T-cell (primary cell): ENCODE data around the gene C5orf63. TPM values are rescaled to one million over a fixed set of nuclear protein-coding genes. Genes with fewer than 3 reads are reported as not detected.

Experiments used
- ATAC-seq, 4 experiments: fragments of 200-7000 bp in 3 of 4; fragments of 150-1000 bp in 1 of 4; cut with Tn5 transposase; replicated peaks in 1 of 4; 1 replicate in 3 of 4; 2 replicates in 1 of 4; pipeline ENCODE4 v1.10.0; 2021; ENCODE audit warnings: moderate library complexity in 3 of 4, mild to moderate bottlenecking in 2 of 4, moderate number of reproducible peaks in 1 of 4
- CTCF ChIA-PET, 2 donors: fragments of 300-600 bp; sonication (Branson Sonifier 250); formaldehyde crosslinking; loops; one replicate each; lab custom pipeline; 2022; ENCODE audit warnings: antibody characterized with exemption in 2 of 2; lab: Charles Lee
- POLR2A ChIA-PET, 2 donors: fragments of 300-600 bp; sonication (Branson Sonifier 250); formaldehyde crosslinking; loops; one replicate each; lab custom pipeline; 2022; ENCODE audit warnings: antibody characterized with exemption in 2 of 2; lab: Charles Lee
- DNase-seq, 35 experiments: peaks; one replicate each; pipeline versions ENCODE4 v3.0.0 to v3.0.0-alpha.2; 2013 to 2023
- H3K27ac ChIP-seq: one replicate; pipeline ENCODE4 v1.5.1; 2013; ENCODE audit warnings: low read length
- H3K27me3 ChIP-seq, 2 experiments: replicated peaks in 1 of 2; 1 replicate in 1 of 2; 2 replicates in 1 of 2; pipeline versions ENCODE4 v1.6.1 to v1.7.0; 2013; ENCODE audit warnings: low read length in 1 of 2, mixed read lengths in 1 of 2; ENCODE audit not compliant: control insufficient read depth in 2 of 2, insufficient read depth in 2 of 2; ENCODE audit errors: extremely low read depth in 1 of 2
- H3K36me3 ChIP-seq, 2 donors: 1 replicate in 1 of 2; 2 replicates in 1 of 2; pipeline versions ENCODE4 v1.6.1 to v1.7.0; 2013; ENCODE audit warnings: low read length in 1 of 2; ENCODE audit not compliant: control insufficient read depth in 2 of 2, insufficient read depth in 1 of 2; ENCODE audit errors: extremely low read depth in 1 of 2
- H3K4me1 ChIP-seq, 2 experiments: 1 replicate in 1 of 2; 2 replicates in 1 of 2; pipeline versions ENCODE4 v1.6.1 to v1.7.0; 2013; ENCODE audit warnings: low read length in 2 of 2, mixed read lengths in 1 of 2; ENCODE audit not compliant: insufficient read depth in 2 of 2, control insufficient read depth in 1 of 2; ENCODE audit errors: extremely low read depth in 1 of 2
- H3K4me3 ChIP-seq, 2 donors: 1 replicate in 1 of 2; 2 replicates in 1 of 2; pipeline versions ENCODE4 v1.5.1 to v1.7.0; 2013; ENCODE audit warnings: mild to moderate bottlenecking in 2 of 2, low read length in 1 of 2, moderate library complexity in 1 of 2; ENCODE audit not compliant: control insufficient read depth in 1 of 2; ENCODE audit errors: extremely low read depth in 1 of 2
- H3K9me3 ChIP-seq: 2 replicates; pipeline ENCODE4 v1.7.0; 2013
- H3K27ac Mint-ChIP-seq, 2 donors: one replicate each; pipeline ENCODE4 v1.8.0; 2020 to 2021; ENCODE audit warnings: mild to moderate bottlenecking in 2 of 2, mixed read lengths in 2 of 2
- H3K27me3 Mint-ChIP-seq, 2 donors: one replicate each; pipeline ENCODE4 v1.8.0; 2021 to 2022; ENCODE audit warnings: mixed read lengths in 2 of 2
- H3K36me3 Mint-ChIP-seq: one replicate; pipeline ENCODE4 v1.8.0; 2021; ENCODE audit warnings: mixed read lengths
- H3K4me1 Mint-ChIP-seq, 3 donors: one replicate each; pipeline ENCODE4 v1.8.0; 2020 to 2022; ENCODE audit warnings: mixed read lengths in 3 of 3, mild to moderate bottlenecking in 1 of 3
- H3K4me3 Mint-ChIP-seq, 3 donors: one replicate each; pipeline ENCODE4 v1.8.0; 2020 to 2022; ENCODE audit warnings: mild to moderate bottlenecking in 3 of 3, mixed read lengths in 3 of 3, moderate library complexity in 3 of 3
- H3K9me3 Mint-ChIP-seq, 3 donors: one replicate each; pipeline ENCODE4 v1.8.0; 2020 to 2022; ENCODE audit warnings: mixed read lengths in 3 of 3
- WGBS: methylation state at CpG from one replicate; pipeline ENCODE4 v1.1.5; 2013; ENCODE audit warnings: missing lambda C conversion rate; ENCODE audit not compliant: insufficient coverage; 5-methylcytosine and 5-hydroxymethylcytosine counted together
- total RNA-seq, 35 experiments: library from RNA in 6 of 35; stranded (reverse) in 6 of 35; fragments of 120-200 nt in 1 of 35; gene quantifications; one replicate each; pipeline versions ENCODE4 v1.2.1 to v1.2.4 and lab custom pipeline; 2013 to 2026

Gene C5orf63
- total RNA-seq, 5 donors from 2014 or later (not counting 1 experiment from before 2014, with no cell fraction given) = 7.4 to 13.5 (median 11.5) TPM

DNA sequence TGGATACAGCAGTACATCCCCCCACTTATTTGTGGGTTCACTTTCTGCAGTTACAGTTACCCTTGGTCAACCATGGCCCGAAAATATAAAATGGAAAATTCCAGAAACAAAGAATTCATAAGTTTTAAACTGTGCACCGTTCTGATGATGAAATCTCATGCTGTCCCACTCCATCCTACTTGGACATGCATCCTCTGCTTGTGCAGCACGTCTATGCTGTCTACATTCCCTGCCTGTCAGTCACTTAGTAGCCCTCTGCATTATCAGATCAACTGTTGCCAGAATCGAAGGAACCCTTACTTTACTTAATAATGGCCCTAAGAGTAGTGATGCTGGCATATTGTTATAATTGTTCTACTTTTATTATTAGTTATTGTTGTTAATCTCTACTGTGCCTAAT, 57.6 kb downstream of the C5orf63 start:
- no peak overlapping the region for H3K27ac ChIP-seq
- no peak for ATAC-seq
- CTCF ChIA-PET = no interaction called here
- H3K9me3 ChIP-seq = no peaks in the 10 kb centered on the region
- no peak overlapping the region for H3K4me3 ChIP-seq
- H3K4me1 ChIP-seq = peaks cover 0 to 7% of the 10 kb centered on the region in 2 experiments
- Mint-ChIP-seq H3K9me3 (no peaks in the 10 kb centered on the region), H3K36me3 (peaks cover 2% of the 10 kb centered on the region), H3K4me1 (peaks cover 31 to 49% (median 35%) of the 10 kb centered on the region in 3 donors), H3K27me3 (no peaks in the 10 kb centered on the region), H3K27ac (no peak overlapping the region), H3K4me3 (no peak overlapping the region)
- H3K36me3 ChIP-seq = no peaks in the 10 kb centered on the region
- POLR2A ChIA-PET = interaction anchor here in 1 of 2 donors (0.6 kb wide), 1 partner anchor 28 kb away, joined by 3 read pairs; no protein-coding TSS in a partner anchor
- no peaks in the 10 kb centered on the region for H3K27me3 ChIP-seq
- WGBS = 65% methylated on average over 3 of the region's 4 CpGs
- DNase-seq = no peak

DNA sequence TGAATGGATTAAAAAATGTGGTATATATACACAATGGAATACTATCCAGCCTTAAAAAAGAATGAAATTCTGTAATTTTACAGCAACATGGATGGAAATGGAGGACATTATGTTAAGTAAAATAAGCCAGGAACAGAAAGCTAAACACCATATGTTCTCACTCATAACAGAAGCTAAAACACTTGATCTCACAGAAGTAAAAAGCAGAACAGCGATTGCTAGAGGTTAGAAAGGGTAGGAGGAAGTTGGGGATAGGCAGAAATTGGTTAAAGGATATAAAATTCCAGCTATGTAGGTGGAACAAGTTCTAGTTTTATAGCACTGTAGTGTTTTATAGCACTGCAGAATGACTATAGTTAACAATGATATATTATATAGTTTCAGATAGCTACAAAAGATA, 58.7 kb downstream of the C5orf63 start:
- ChIA-PET POLR2A (no interaction called here), CTCF (interaction anchor here in 1 of 2 donors (1.1 kb wide), 1 partner anchor 11 kb away, joined by 4 read pairs; no protein-coding TSS in a partner anchor)
- no CpG with 5 or more reads among the region's 1 CpG for WGBS
- DNase-seq (no peak), ATAC-seq (no peak)
- no peak overlapping the region for H3K4me3 ChIP-seq
- H3K36me3 ChIP-seq = no peaks in the 10 kb centered on the region
- H3K4me1 Mint-ChIP-seq = peaks cover 29 to 51% (median 35%) of the 10 kb centered on the region in 3 donors
- H3K27me3 Mint-ChIP-seq = no peaks in the 10 kb centered on the region
- H3K36me3 Mint-ChIP-seq = peaks cover 2% of the 10 kb centered on the region
- no peaks in the 10 kb centered on the region for H3K27me3 ChIP-seq
- no peaks in the 10 kb centered on the region for H3K9me3 ChIP-seq
- peaks cover 0 to 7% of the 10 kb centered on the region in 2 experiments for H3K4me1 ChIP-seq
- no peaks in the 10 kb centered on the region for H3K9me3 Mint-ChIP-seq
- no peak overlapping the region for H3K4me3 Mint-ChIP-seq
- H3K27ac ChIP-seq = no peak overlapping the region
- no peak overlapping the region for H3K27ac Mint-ChIP-seq

DNA sequence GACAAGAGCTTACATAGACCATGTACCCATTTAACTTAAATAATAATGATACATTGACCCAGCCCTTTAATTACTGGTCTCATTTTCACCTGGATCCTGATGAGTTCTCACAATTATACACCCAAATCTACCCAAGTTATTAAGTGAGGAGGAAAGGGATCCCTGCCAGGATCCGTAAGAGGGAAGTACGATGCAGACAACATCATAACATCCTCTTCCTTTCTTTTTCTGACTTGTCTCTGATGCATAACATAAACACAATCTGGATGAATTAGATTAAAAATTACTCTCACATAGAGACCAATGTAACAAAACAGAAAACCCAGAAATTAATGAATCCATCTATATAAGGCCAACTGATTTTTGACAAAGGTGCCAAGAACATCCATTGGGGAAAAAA, 59.9 kb downstream of the C5orf63 start:
- DNase-seq (no peak), ATAC-seq (no peak)
- Histone ChIP-seq H3K27ac (no peak overlapping the region), H3K9me3 (no peaks in the 10 kb centered on the region), H3K27me3 (no peaks in the 10 kb centered on the region), H3K4me1 (peaks cover 0 to 8% of the 10 kb centered on the region in 2 experiments), H3K4me3 (no peak overlapping the region), H3K36me3 (no peaks in the 10 kb centered on the region)
- CTCF ChIA-PET = no interaction called here
- H3K4me3 Mint-ChIP-seq = peak overlapping the region in 1 of 3 donors; percentile 12
- no peak overlapping the region for H3K27ac Mint-ChIP-seq
- H3K36me3 Mint-ChIP-seq = no peaks in the 10 kb centered on the region
- no peaks in the 10 kb centered on the region for H3K27me3 Mint-ChIP-seq
- peaks cover 29 to 54% (median 35%) of the 10 kb centered on the region in 3 donors for H3K4me1 Mint-ChIP-seq
- H3K9me3 Mint-ChIP-seq = no peaks in the 10 kb centered on the region
- WGBS = 100% methylated on average over 1 of the region's 2 CpGs
- POLR2A ChIA-PET = no interaction called here

DNA sequence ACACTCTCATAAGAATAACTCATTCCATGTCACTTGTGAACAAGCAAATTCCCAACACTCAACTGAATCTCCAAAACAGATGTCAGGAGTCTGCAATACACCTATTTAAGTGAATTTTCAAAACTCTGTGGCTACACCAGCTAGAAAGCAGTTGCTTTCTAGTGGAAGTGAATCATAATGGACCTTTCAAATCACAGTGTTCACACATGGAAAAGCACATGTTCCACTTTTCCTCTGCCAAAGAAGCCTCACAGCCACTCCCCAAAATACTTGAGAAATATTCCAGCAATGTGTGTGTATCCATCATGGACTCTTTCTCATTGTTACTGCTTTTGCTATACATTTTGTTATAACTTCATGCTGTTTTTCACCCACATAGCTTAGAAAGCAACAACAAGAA, 60.4 kb downstream of the C5orf63 start:
- Histone ChIP-seq H3K4me3 (no peak overlapping the region), H3K27ac (no peak overlapping the region), H3K4me1 (peaks cover 0 to 9% of the 10 kb centered on the region in 2 experiments), H3K9me3 (no peaks in the 10 kb centered on the region), H3K27me3 (no peaks in the 10 kb centered on the region), H3K36me3 (no peaks in the 10 kb centered on the region)
- H3K36me3 Mint-ChIP-seq = no peaks in the 10 kb centered on the region
- no peak overlapping the region for H3K4me3 Mint-ChIP-seq
- ChIA-PET POLR2A (no interaction called here), CTCF (no interaction called here)
- peaks cover 29 to 54% (median 35%) of the 10 kb centered on the region in 3 donors for H3K4me1 Mint-ChIP-seq
- no peaks in the 10 kb centered on the region for H3K27me3 Mint-ChIP-seq
- H3K9me3 Mint-ChIP-seq = no peaks in the 10 kb centered on the region
- H3K27ac Mint-ChIP-seq = no peak overlapping the region
- DNase-seq (no peak), ATAC-seq (no peak)

DNA sequence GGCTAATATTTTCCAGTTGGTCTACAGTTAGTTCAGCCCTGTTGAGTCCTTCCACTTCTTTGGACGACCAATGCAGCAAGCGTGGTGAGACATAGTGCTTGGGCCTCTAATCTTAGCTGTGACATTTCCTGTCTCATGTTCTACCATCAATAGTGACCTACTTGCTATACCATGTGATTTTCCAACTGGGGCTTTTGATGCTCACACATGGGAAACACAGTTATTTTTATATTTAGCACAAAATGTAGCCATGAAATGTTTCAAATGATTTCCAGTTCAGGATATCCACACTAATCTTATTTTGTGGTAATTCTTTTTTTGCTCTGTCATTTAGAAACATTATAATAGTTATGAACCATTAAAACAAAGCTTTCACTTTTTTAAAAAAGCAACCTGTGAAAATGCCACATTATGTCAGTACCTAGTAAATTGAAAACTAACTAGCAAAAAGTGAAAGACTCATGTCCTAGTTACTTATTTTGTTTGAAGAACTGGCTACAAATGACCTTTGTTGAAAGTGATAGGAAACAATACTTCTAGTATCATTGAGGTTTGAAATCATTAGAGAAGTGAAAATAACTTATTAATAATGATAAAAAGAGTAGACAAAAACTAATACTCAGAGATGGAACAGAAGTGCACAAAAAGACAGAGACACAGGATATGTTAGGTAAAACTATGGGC, 61.2 kb downstream of the C5orf63 start:
- Mint-ChIP-seq H3K27me3 (no peaks in the 10 kb centered on the region), H3K4me3 (no peak overlapping the region), H3K9me3 (no peaks in the 10 kb centered on the region), H3K4me1 (peaks cover 29 to 54% (median 35%) of the 10 kb centered on the region in 3 donors), H3K27ac (no peak overlapping the region), H3K36me3 (no peaks in the 10 kb centered on the region)
- POLR2A ChIA-PET = no interaction called here
- ATAC-seq (no peak), DNase-seq (no peak)
- H3K4me1 ChIP-seq = peaks cover 0 to 9% of the 10 kb centered on the region in 2 experiments
- CTCF ChIA-PET = no interaction called here
- H3K9me3 ChIP-seq = no peaks in the 10 kb centered on the region
- H3K27me3 ChIP-seq = no peaks in the 10 kb centered on the region
- H3K36me3 ChIP-seq = no peaks in the 10 kb centered on the region
- no peak overlapping the region for H3K4me3 ChIP-seq
- 0% methylated on average over 1 of the region's 2 CpGs for WGBS
- no peak overlapping the region for H3K27ac ChIP-seq

DNA sequence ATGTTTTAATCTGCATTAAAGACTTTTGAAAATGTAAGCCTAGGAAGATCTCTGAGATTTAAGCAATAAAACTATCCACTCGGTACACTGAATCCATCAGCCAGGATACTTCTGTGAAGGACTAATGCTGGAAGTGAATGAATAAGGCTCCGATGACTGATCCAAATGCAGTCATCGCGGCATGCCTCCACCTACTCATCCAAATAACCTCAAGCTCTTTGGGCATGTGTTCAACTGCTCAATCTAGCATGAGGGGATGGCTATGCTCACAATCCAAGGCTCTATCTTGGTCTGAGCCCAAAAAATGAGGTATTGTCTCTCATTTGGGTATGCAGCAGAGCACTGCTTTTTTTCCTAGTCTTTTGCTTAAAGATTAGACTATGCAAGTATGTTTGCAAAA, 62.1 kb downstream of the C5orf63 start:
- H3K4me1 Mint-ChIP-seq = peaks cover 32 to 50% (median 40%) of the 10 kb centered on the region in 3 donors
- POLR2A ChIA-PET = interaction anchor here (0.6 to 1.0 kb wide), 2 partner anchors 13 to 198 kb away, joined by 3 to 7 read pairs; no protein-coding TSS in a partner anchor

More for the DNA sequence above, 62.1 kb downstream of the C5orf63 start:
- CTCF ChIA-PET = interaction anchor here in 1 of 2 donors (0.8 kb wide), 1 partner anchor 669 kb away, joined by 3 read pairs; no protein-coding TSS in a partner anchor
- Mint-ChIP-seq H3K4me3 (no peak overlapping the region), H3K9me3 (no peaks in the 10 kb centered on the region), H3K27ac (no peak overlapping the region), H3K27me3 (no peaks in the 10 kb centered on the region), H3K36me3 (no peaks in the 10 kb centered on the region)
- no peak for DNase-seq
- Histone ChIP-seq H3K36me3 (no peaks in the 10 kb centered on the region), H3K27me3 (no peaks in the 10 kb centered on the region), H3K4me1 (peaks cover 0 to 9% of the 10 kb centered on the region in 2 experiments), H3K27ac (no peak overlapping the region), H3K4me3 (no peak overlapping the region), H3K9me3 (no peaks in the 10 kb centered on the region)
- no CpG with 5 or more reads among the region's 4 CpGs for WGBS
- no peak for ATAC-seq
